ENCODE data around the gene FBXW12. TPM values are rescaled to one million over a fixed set of nuclear protein-coding genes. Genes with fewer than 3 reads are reported as not detected.

FBXW12 gene
- total and polyA plus RNA-seq, 2 donors (not counting 1 experiment from before 2014, with no cell fraction given), result not detected

DNA sequence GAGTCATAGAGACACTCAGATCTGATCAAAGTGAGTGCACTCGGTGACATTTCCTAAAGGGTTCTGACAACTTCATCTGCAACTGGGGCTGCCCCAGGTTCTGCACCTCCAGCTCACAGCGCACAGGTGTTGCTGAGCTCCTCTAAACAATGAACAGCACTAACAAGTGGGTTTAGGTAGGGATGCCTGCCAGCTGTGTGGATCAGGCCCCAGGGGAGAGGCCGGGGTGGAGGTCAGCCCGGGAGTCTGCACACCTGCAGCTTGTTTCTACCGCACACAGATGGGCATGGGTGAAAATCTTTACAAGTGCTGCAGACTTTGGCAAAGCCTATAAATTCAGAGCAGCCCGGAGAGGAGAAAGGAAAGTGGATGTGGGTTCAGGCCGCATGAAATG lies 355 bp downstream of the FBXW12 start:
- H4K20me1 ChIP-seq (ENCODE audit: control insufficient read depth, insufficient read depth, low read length, poor library complexity, severe bottlenecking), result no peaks in the 10 kb centered on the region
- H3K36me3 ChIP-seq (replicated peaks in 1 of 2; ENCODE audit: control extremely low read depth in 1 of 2, control insufficient read depth in 1 of 2, extremely low read depth in 1 of 2, insufficient read depth in 2 of 2, low read length in 1 of 2), result no peaks in the 10 kb centered on the region
- intact Hi-C loops (cut with micrococcal nuclease), result no loop called here
- CTCF ChIA-PET, result no interaction called here
- Mint-ChIP-seq H3K9me3 (ENCODE audit: insufficient read depth) (no peaks in the 10 kb centered on the region), H3K4me3 (no peak overlapping the region), H3K4me1 (no peaks in the 10 kb centered on the region), H3K27me3 (peaks cover 3% of the 10 kb centered on the region), H3K27ac (no peak overlapping the region)
- H2AFZ ChIP-seq (ENCODE audit: insufficient read depth, low read depth, low read length, poor library complexity, severe bottlenecking), result no peak overlapping the region
- ATAC-seq (ENCODE audit: low read depth) (no peak), DNase-seq (no peak)
- H3K79me2 ChIP-seq (ENCODE audit: control insufficient read depth, insufficient read depth, low read length), result no peaks in the 10 kb centered on the region
- no peaks in the 10 kb centered on the region for H3K27me3 ChIP-seq (replicated peaks in 1 of 4; ENCODE audit: control extremely low read depth in 1 of 4, control insufficient read depth in 3 of 4, insufficient read depth in 4 of 4, low read length in 3 of 4)
- no peaks in the 10 kb centered on the region for H3K9me3 ChIP-seq (ENCODE audit: control extremely low read depth in 1 of 3, control insufficient read depth in 2 of 3, insufficient read depth in 1 of 3, low read length in 2 of 3)
- no peaks in the 10 kb centered on the region for H3K4me1 ChIP-seq (ENCODE audit: control insufficient read depth in 2 of 2, insufficient read depth in 2 of 2, low read length in 2 of 2)
- no peak overlapping the region for H3K4me3 ChIP-seq (ENCODE audit: control extremely low read depth in 1 of 5, extremely low read depth in 1 of 5, insufficient read depth in 1 of 5, low read depth in 2 of 5, low read length in 4 of 5)
- H3K9ac ChIP-seq (ENCODE audit: low read length), result no peak overlapping the region
- POLR2A ChIA-PET, result no interaction called here
- no peak overlapping the region for H3K27ac ChIP-seq (ENCODE audit: low read length in 2 of 2)
- WGBS (ENCODE audit: insufficient coverage), result 66% methylated on average over 5 of the region's 7 CpGs
- no peak overlapping the region for H3K4me2 ChIP-seq (replicated peaks; ENCODE audit: low read depth, low read length, poor library complexity, severe bottlenecking)
- TF ChIP-seq EZH2 (IDR thresholded peaks at IDR 0.05; ENCODE audit: borderline replicate concordance, insufficient read depth, low read depth, low read length, poor library complexity, severe bottlenecking), result no peak
- TF ChIP-seq, protein P1, sequence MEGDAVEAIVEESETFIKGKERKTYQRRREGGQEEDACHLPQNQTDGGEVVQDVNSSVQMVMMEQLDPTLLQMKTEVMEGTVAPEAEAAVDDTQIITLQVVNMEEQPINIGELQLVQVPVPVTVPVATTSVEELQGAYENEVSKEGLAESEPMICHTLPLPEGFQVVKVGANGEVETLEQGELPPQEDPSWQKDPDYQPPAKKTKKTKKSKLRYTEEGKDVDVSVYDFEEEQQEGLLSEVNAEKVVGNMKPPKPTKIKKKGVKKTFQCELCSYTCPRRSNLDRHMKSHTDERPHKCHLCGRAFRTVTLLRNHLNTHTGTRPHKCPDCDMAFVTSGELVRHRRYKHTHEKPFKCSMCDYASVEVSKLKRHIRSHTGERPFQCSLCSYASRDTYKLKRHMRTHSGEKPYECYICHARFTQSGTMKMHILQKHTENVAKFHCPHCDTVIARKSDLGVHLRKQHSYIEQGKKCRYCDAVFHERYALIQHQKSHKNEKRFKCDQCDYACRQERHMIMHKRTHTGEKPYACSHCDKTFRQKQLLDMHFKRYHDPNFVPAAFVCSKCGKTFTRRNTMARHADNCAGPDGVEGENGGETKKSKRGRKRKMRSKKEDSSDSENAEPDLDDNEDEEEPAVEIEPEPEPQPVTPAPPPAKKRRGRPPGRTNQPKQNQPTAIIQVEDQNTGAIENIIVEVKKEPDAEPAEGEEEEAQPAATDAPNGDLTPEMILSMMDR (IDR thresholded peaks at IDR 0.05), result no peak

DNA sequence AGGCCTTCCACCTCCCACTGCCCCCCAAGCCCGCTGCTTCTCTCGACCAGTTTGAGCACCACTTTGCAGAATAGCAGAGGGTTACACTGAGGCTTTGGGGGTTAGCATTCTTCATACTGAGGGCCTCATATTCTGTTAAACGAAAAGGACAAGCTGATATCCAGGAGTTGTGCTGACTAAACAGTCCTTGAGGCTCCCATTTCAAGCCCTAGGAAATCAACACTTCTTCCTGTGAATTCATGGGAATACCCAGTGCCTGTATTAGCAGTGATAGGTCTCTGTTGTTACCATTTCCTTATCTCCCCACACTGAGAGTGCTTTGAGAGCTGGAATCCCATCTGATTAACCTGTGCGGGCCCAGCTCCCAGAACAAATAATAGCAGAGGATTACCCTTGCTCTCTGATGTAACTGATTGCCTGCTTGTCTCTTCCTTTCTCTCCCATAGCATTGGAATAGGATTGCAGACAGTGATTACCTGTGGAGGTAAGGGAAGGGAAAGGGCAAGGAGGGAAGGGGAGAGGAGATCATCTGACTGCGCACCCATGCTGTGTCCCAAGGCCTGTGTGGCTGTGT lies 930 bp downstream of the FBXW12 start:
- no peak overlapping the region for H3K4me2 ChIP-seq (replicated peaks; ENCODE audit: low read depth, low read length, poor library complexity, severe bottlenecking)
- POLR2A ChIA-PET, result no interaction called here
- WGBS (ENCODE audit: insufficient coverage), result 93% methylated on average over 4 of the region's 5 CpGs

More for the DNA sequence above, 930 bp downstream of the FBXW12 start:
- no peak overlapping the region for H3K27ac ChIP-seq (ENCODE audit: low read length in 2 of 2)
- Mint-ChIP-seq H3K27me3 (peaks cover 3% of the 10 kb centered on the region), H3K9me3 (ENCODE audit: insufficient read depth) (no peaks in the 10 kb centered on the region), H3K4me1 (no peaks in the 10 kb centered on the region), H3K4me3 (no peak overlapping the region), H3K27ac (no peak overlapping the region)
- H3K9me3 ChIP-seq (ENCODE audit: control extremely low read depth in 1 of 3, control insufficient read depth in 2 of 3, insufficient read depth in 1 of 3, low read length in 2 of 3), result no peaks in the 10 kb centered on the region
- no peak for TF ChIP-seq EZH2 (IDR thresholded peaks at IDR 0.05; ENCODE audit: borderline replicate concordance, insufficient read depth, low read depth, low read length, poor library complexity, severe bottlenecking)
- TF ChIP-seq, protein P1 (IDR thresholded peaks at IDR 0.05), result no peak
- no peaks in the 10 kb centered on the region for H3K4me1 ChIP-seq (ENCODE audit: control insufficient read depth in 2 of 2, insufficient read depth in 2 of 2, low read length in 2 of 2)
- H3K36me3 ChIP-seq (replicated peaks in 1 of 2; ENCODE audit: control extremely low read depth in 1 of 2, control insufficient read depth in 1 of 2, extremely low read depth in 1 of 2, insufficient read depth in 2 of 2, low read length in 1 of 2), result no peaks in the 10 kb centered on the region
- no peaks in the 10 kb centered on the region for H4K20me1 ChIP-seq (ENCODE audit: control insufficient read depth, insufficient read depth, low read length, poor library complexity, severe bottlenecking)
- CTCF ChIA-PET, result no interaction called here
- DNase-seq, result no peak
- no peak overlapping the region for H3K4me3 ChIP-seq (ENCODE audit: control extremely low read depth in 1 of 5, extremely low read depth in 1 of 5, insufficient read depth in 1 of 5, low read depth in 2 of 5, low read length in 4 of 5)
- no peaks in the 10 kb centered on the region for H3K27me3 ChIP-seq (replicated peaks in 1 of 4; ENCODE audit: control extremely low read depth in 1 of 4, control insufficient read depth in 3 of 4, insufficient read depth in 4 of 4, low read length in 3 of 4)
- no peaks in the 10 kb centered on the region for H3K79me2 ChIP-seq (ENCODE audit: control insufficient read depth, insufficient read depth, low read length)
- no peak for ATAC-seq (ENCODE audit: low read depth)
- intact Hi-C loops (cut with micrococcal nuclease), result no loop called here
- H2AFZ ChIP-seq (ENCODE audit: insufficient read depth, low read depth, low read length, poor library complexity, severe bottlenecking), result no peak overlapping the region
- H3K9ac ChIP-seq (ENCODE audit: low read length), result no peak overlapping the region

All from B cell (primary cell).